Calu3 (cell line): ENCODE data around the gene CNTNAP2. TPM values are rescaled to one million over a fixed set of nuclear protein-coding genes. Genes with fewer than 3 reads are reported as not detected.

Source experiments
- BruUV-seq: library from RNA; stranded (reverse); fragments of 400-500 nt; replicated peaks from 2 replicates; lab custom pipeline; 2021; lab: Mats Ljungman, UMichigan
- CTCF ChIA-PET: fragments of 300-600 bp; sonication (Branson Sonifier 250); formaldehyde crosslinking; loops from one replicate; lab custom pipeline; 2022; ENCODE audit warnings: antibody characterized with exemption; lab: Charles Lee
- DNase-seq: peaks from one replicate; pipeline ENCODE4 v3.0.0; 2022
- H3K27ac Mint-ChIP-seq: one replicate; pipeline ENCODE4 v1.8.0; 2022; ENCODE audit warnings: mixed read lengths; ENCODE audit not compliant: unreplicated experiment
- H3K27me3 Mint-ChIP-seq: one replicate; pipeline ENCODE4 v1.8.0; 2022; ENCODE audit warnings: mixed read lengths; ENCODE audit not compliant: unreplicated experiment
- H3K36me3 Mint-ChIP-seq: one replicate; pipeline ENCODE4 v1.8.0; 2022; ENCODE audit warnings: mild to moderate bottlenecking, moderate library complexity, mixed read lengths; ENCODE audit not compliant: insufficient read depth, unreplicated experiment
- H3K4me1 Mint-ChIP-seq: one replicate; pipeline ENCODE4 v1.8.0; 2022; ENCODE audit warnings: mild to moderate bottlenecking, low read depth, mixed read lengths; ENCODE audit not compliant: unreplicated experiment
- H3K4me3 Mint-ChIP-seq: one replicate; pipeline ENCODE4 v1.8.0; 2022; ENCODE audit warnings: mild to moderate bottlenecking, low read depth, moderate library complexity, mixed read lengths; ENCODE audit not compliant: unreplicated experiment
- H3K9me3 Mint-ChIP-seq: one replicate; pipeline ENCODE4 v1.8.0; 2022; ENCODE audit warnings: low read depth, mixed read lengths; ENCODE audit not compliant: unreplicated experiment
- intact Hi-C: fragments of 100-400 bp; cut with micrococcal nuclease; formaldehyde crosslinking; loops from one replicate; pipeline ENCODE4 v1.10.0; 2022; ENCODE audit not compliant: unreplicated experiment
- total RNA-seq: library from RNA; stranded (reverse); gene quantifications from 2 replicates; pipeline ENCODE4 v1.2.3, GENCODE V29; 2022
- TF ChIP-seq, protein P1 (sequence below): fragments of 200-600 bp; IDR thresholded peaks from one replicate; pipeline ENCODE4 v1.8.0; 2022; ENCODE audit warnings: antibody characterized with exemption; ENCODE audit not compliant: unreplicated experiment

Gene CNTNAP2
- total RNA-seq, 1 experiment from 2014 or later: 1.1 TPM

DNA sequence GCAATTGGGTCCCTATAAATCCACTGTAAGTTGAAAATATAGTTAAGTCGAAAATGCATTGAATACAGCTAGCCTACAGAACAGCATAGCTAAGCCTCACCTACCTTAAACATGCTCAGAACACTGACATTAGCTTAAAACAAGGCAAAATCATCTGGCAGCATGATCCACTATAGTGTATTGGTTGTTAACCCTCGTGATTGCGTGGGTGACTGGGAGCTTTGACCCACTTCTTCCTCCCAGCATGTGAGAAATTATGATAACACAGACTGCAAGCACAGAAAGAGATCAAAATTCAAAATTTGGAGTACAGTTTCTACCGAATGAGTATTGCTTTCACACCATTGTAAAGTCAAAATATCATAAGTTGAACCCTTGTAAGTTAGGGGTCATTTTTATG is 22.3 kb downstream of the CNTNAP2 start:
- CTCF ChIA-PET: no interaction called here
- peaks cover 13% of the 10 kb centered on the region for H3K9me3 Mint-ChIP-seq
- no TSS peak for BruUV-seq
- H3K27me3 Mint-ChIP-seq: no peaks in the 10 kb centered on the region
- TF ChIP-seq, protein P1, sequence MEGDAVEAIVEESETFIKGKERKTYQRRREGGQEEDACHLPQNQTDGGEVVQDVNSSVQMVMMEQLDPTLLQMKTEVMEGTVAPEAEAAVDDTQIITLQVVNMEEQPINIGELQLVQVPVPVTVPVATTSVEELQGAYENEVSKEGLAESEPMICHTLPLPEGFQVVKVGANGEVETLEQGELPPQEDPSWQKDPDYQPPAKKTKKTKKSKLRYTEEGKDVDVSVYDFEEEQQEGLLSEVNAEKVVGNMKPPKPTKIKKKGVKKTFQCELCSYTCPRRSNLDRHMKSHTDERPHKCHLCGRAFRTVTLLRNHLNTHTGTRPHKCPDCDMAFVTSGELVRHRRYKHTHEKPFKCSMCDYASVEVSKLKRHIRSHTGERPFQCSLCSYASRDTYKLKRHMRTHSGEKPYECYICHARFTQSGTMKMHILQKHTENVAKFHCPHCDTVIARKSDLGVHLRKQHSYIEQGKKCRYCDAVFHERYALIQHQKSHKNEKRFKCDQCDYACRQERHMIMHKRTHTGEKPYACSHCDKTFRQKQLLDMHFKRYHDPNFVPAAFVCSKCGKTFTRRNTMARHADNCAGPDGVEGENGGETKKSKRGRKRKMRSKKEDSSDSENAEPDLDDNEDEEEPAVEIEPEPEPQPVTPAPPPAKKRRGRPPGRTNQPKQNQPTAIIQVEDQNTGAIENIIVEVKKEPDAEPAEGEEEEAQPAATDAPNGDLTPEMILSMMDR: no peak
- no peak for DNase-seq
- no peaks in the 10 kb centered on the region for H3K36me3 Mint-ChIP-seq
- H3K4me3 Mint-ChIP-seq: no peak overlapping the region
- intact Hi-C loops: no loop called here
- no peak overlapping the region for H3K27ac Mint-ChIP-seq
- H3K4me1 Mint-ChIP-seq: no peaks in the 10 kb centered on the region

DNA sequence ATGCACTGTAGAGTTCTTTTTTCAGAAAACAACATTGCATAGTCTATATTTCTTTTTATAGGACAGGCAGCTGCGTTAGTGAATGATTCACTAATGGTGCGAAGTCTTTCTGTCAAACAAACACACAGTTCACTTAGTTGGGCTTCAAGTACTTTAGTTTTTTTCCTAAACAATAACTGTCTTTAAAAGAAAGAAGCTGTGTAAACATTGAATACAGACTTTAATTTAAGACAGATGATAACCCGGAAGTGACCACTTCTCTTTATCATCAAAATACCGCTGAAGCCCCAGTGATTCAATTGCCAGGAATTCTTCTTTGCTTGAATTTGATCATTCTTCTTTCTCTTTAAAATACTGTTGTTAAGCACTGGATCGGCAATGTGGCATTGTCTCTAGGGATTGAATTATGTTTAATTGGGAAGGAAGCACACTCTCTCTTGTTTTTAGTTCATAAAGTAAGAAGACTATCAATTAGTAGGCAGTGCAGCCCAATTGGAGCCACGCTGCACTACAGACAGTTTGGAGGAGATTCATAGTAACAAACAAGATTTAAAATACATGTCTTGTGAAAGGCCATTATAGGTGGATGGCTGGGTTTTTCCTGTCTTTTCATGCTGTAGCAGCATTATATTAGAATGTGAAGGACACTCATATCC is 30.4 kb downstream of the CNTNAP2 start:
- intact Hi-C loops: no loop called here
- BruUV-seq: no TSS peak
- no peaks in the 10 kb centered on the region for H3K4me1 Mint-ChIP-seq
- H3K4me3 Mint-ChIP-seq: no peak overlapping the region
- CTCF ChIA-PET: no interaction called here
- TF ChIP-seq, protein P1: no peak
- H3K27me3 Mint-ChIP-seq: no peaks in the 10 kb centered on the region
- no peak overlapping the region for H3K27ac Mint-ChIP-seq
- no peak for DNase-seq
- peaks cover 6% of the 10 kb centered on the region for H3K9me3 Mint-ChIP-seq
- no peaks in the 10 kb centered on the region for H3K36me3 Mint-ChIP-seq

DNA sequence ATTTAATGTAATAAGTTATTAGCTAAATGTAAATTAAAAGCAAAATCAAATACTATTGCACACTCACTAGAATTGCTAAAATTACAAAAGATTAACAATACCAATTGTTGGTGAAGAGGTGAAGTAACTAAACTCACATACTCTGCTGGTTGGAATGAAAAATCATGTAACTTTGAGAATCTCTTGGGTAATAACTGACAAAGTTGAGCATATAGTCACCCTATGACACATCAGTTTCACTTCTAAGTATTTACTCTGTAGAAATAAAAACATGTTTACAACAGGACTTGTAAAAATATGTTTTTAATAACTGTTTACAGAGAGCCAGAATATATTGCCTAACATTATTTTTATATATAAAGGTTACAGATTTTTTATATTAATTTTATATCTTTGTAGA is 33.6 kb downstream of the CNTNAP2 start:
- H3K4me3 Mint-ChIP-seq: no peak overlapping the region
- CTCF ChIA-PET: no interaction called here
- no peak for DNase-seq
- no TSS peak for BruUV-seq
- no peaks in the 10 kb centered on the region for H3K36me3 Mint-ChIP-seq
- intact Hi-C loops: no loop called here
- H3K27me3 Mint-ChIP-seq: no peaks in the 10 kb centered on the region
- TF ChIP-seq, protein P1: no peak
- no peak overlapping the region for H3K27ac Mint-ChIP-seq
- H3K4me1 Mint-ChIP-seq: no peaks in the 10 kb centered on the region
- peaks cover 3% of the 10 kb centered on the region for H3K9me3 Mint-ChIP-seq

DNA sequence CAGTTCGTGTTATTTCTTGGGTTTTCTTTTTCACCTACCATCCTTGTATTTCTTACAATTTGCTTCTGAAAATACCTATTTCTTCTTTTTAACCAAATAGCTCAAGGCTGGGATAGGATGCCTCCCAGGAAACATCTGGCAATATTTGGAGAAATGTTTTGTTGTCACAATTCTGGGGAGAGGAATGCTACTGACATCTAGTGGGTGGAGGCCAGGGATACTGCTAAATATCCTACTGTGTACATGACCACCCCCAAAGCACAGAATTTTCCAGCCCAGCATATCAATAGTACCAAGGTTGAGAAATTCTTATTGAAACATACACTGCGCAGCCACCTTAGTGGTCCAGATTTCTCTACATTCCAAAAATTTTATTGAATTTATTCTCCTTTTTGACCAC is 55.5 kb downstream of the CNTNAP2 start:
- Mint-ChIP-seq H3K27ac (no peak overlapping the region), H3K36me3 (no peaks in the 10 kb centered on the region), H3K9me3 (peaks cover 14% of the 10 kb centered on the region), H3K27me3 (no peaks in the 10 kb centered on the region), H3K4me3 (no peak overlapping the region), H3K4me1 (no peaks in the 10 kb centered on the region)
- intact Hi-C loops: no loop called here
- no TSS peak for BruUV-seq
- CTCF ChIA-PET: no interaction called here
- TF ChIP-seq, protein P1: no peak
- DNase-seq: no peak
